NCI-H187 treated with DMSO at 0.1 percent for 48 hours (cell line): ENCODE measurements around the gene SLC12A6.

Experiments used
- DNase-seq: peaks from one replicate; lab custom pipeline; 2025; lab: John Stamatoyannopoulos, UW

SLC12A6 gene

DNA sequence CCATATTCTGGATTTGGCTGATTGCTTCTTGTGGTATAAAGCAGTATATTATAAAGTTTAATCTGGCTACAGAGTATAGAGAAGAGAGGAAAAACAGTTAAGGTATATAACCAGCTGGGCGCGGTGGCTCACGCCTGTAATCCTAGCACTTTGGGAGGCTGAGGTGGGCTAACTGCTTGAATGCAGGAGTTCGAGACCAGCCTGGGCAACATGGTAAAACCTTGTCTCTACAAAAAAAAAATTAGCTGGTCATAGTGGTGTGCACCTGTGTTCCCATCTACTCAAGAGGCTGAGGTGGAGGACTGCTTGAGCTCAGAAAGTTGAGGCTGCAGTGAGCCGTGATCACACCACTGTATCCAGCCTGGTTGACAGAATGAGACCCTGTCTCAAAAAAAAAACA lies 7.3 kb downstream of the SLC12A6 start:
- no peak for DNase-seq

DNA sequence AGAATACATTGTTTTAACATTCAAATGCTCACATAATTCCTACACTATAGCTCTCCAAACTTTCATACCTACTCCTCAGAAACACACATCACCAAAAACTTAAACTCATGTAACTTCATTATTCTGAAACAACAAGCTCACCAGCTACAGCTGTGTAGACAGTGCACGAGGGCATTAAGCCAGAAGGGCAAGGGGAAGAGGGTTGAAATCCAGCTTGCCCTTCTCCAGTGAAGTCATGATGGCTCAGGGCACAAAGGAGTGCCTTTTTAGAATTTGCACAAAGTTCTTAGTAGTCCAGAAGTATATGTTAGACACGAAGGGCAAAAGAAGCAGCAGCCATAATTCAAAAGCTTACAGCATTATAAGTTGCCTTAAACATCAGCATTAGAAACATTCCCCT lies 8.6 kb downstream of the SLC12A6 start:
- no peak for DNase-seq

DNA sequence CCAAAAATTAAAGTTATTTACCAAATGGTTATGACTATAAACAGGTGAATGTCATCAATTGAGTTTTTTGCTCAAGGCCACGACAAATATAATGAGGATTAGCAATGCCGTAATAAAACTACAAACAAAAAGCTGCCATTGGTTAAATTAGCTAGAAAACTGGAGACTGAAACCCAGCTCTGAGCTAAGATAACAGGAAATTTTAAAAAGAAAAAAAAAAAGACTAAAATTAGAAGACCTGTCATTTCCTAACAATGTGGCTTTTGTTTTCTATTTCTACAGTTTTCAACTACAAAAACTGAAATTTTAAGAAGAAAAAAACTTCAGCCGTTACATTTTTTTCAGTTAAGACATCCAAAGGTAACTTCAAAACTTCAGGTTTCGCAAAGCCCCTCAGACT lies 9.7 kb downstream of the SLC12A6 start:
- no peak for DNase-seq

DNA sequence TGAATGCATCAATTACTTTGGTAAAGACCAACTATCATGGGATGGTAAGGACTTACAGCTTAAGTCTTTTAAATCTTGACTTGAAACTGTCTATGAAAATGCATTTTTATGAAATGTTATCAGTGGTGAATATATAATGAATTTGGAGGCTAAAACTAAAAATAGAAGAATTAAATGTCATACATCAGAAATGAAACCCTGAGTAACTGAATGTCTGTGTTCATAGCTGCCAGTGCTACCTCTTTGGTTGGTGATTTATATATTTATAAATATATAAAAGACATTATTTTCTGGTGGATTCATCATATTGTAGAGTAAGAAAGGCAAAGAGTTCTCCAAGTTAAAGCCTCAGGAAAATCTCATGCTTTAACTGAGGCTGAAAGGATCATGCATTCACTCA lies 12.2 kb downstream of the SLC12A6 start:
- no peak for DNase-seq

DNA sequence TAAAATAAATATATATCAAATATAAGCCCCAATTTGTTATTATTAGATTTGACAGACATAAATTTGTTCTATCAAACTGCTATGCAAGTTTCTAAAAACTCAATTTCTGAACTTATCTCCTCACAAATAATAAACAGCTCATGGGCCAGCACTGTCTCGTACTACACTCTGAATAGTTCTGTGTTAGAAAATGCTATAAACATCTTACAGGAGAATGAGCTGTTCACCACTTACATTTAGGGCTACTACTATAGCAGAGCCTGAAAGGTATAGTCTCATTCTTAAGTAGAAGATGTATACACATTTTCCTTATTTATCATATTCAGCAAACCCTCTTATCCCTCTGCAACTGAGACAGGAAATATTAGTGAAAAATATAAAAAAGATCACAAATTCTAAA lies 12.6 kb downstream of the SLC12A6 start:
- no peak for DNase-seq

DNA sequence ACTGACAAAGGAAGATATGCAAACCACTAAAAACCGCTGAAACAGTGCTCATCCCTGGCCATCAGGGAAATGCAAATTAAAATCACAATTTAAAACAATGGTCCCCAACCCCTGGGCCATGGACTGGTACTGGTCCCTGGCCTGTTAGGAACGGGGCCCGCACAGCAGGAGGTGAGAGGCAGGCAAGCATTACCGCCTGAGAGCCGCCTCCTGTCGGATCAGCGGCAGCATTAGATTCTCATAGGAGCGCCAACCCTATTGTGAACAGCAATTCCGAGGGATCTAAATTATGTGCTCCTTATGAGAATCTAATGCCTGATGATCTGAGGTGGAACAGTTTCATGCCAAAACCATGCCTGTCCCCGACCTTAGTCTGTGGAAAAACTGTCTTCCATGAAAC lies 14.4 kb downstream of the SLC12A6 start:
- no peak for DNase-seq

DNA sequence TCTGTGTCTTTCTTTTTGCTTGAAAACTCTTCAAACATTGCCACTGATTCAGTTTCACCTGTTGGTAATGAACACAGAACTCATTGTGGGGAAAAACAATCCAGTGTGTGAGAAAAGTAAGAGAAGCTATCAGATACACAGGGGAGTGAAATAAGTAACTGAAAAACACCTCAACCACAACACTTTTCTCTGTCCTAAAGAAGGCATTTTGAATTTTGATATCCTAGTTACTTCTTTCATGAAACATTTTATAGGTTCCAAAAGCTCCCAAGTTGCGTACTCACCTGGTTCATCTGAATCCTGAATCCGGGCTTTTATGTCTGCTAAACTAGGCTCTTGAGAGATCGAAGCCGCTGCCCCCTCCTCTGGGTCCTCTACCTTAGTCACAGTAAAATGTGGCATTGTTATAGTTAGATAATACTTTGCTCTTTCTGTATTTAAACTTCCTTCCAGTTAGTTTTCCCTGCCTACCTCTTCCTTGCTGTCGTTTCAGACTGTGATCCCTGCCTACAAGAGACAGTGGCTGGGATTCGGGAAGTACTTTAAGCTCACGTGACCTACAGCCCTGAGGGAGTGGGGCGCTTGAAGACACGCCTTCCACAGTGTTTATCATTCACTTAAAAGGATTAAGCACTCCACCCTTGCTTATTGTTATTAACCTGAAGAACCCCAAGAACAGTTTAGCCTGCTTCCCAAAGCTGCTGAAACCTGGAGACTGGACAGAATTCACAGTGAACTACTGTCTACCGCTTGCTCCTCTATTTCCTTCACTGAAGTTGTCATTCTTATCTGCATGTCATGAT lies 19.1 kb downstream of the SLC12A6 start:
- DNase-seq, result peak; percentile 28

DNA sequence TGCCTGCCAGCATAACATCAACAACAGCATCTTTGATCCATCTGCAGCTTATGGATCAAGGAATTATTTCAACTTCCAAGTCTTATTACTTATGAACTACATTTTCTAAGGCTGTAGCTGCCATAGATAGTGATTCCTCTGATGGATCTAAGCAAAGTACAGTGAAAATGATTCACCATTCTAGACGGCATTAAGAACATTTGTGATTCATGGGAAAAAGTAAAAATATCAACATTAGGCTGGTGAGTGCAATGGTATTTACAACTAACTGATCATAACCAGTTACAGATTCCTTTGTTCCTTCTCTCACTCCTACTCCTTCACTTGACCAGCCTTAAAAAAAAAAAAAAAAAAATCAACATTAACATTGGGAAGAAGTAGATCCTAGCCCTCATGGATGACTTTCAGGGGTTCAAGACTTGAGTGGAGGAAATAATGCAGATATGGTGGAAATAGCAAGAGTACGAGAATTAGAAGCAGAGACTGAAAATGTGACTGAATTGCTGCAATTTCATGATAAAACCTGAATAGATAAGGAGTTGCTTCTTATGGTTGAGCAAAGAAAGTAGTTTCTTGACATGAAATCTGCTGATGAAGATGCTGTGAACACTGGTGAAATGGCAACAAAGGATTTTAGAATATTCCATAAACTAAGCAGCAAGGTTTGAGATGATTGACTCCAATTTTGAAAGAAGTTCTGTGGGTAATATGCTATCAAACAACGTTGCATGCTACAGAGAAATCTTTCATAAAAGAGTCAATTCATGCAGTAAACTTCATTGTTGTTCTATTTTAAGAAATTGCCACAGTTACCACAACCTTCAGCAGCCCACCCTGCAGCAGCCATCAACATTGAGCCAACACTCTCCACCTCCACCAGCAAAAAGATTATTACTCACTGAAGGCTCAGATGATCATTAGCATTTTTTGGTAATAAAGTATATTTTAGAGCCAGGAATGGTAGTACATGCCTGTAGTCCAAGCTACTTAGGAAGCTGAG lies 22.8 kb downstream of the SLC12A6 start:
- DNase-seq, result no peak

DNA sequence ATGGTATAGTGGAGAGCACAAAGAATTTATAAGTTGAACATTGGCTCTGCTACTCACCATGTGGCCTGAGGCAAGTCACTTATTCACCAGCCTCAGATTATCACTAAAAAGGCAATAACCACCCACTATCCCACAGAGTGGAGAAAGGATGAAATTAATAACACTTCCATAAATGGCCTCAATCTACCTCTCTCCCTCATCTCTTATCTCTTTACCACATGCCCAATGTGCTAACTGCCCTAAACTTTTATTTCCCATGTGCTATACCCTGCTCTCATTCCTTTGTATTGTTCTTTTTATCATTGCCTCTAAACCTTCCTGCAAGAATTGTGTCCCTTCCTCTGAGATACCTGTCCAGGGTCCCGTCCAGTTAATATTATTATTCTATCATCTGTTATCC lies 26.0 kb downstream of the SLC12A6 start:
- no peak for DNase-seq

DNA sequence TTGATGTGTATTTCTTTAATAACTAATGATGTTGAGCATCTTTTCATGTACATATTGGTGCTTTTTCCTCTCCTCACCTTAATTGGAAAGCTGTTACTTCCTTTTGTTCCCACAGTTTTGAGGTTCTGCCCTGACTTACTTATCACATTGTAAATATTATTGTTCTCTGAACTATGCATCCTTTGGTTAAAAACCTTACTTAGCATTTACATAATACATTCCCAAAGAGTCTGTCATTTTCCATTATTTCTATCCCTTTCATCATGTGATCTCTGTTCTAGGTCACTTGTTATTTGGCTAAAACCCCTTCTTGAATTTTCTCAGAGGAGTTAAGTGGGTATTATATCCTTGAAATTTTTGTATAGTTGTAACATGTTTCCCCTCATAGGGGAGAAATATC lies 33.0 kb downstream of the SLC12A6 start:
- no peak for DNase-seq

DNA sequence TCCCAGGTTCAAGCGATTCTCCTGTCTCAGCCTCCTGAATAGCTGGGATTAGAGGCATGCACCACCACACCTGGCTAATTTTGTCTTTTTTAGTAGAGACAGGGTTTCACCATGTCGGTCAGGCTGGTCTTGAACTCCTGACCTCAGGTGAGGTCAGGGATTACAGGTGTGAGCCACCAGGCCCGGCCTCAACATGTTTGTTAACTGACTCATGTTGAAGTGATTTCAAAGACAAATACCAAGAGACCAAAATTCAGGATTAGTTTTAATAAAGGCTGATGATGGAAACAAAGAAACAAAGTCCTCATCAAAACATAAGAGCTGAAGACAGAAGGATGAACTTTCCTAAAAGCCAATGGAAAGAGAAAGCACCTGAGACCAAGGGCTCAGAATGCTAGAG lies 36.5 kb downstream of the SLC12A6 start:
- no peak for DNase-seq

DNA sequence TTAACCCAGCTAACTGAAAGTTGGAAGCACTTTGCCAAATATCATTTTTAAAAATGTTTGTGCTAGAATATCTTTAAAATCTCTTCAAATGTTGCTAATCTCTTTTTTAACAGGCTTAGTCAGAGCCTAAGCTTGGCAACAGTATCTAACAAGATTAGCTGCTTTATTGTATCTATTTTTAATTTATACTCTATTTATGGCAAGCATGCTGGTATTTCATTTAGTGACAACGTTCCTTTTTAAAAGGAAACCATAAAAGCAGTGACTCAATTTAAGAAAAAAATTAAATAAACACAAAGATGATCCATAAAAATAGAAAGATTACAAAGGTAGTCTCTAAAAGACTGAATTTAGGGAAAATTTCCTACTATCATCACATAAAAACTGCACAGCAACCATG lies 40.5 kb downstream of the SLC12A6 start:
- DNase-seq, result no peak

DNA sequence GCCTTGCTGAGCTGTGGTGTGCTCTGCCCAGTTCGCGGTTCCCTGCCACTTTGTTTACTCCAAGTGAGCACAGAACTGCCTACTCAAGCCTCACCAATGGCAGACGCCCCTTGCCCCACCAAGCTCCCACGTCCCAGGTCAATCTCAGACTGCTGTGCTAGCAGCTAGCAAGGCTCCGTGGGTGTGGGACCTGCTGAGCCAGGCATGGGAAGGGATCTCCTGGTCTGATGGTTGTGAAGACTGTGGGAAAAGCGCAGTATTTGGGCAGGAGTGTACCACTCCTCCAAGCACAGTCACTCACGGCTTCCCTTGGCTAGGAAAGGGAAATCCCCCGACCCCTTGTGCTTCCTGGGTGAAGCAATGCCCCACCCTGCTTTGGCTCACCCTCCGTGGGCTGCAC lies 45.0 kb downstream of the SLC12A6 start:
- DNase-seq, result no peak

DNA sequence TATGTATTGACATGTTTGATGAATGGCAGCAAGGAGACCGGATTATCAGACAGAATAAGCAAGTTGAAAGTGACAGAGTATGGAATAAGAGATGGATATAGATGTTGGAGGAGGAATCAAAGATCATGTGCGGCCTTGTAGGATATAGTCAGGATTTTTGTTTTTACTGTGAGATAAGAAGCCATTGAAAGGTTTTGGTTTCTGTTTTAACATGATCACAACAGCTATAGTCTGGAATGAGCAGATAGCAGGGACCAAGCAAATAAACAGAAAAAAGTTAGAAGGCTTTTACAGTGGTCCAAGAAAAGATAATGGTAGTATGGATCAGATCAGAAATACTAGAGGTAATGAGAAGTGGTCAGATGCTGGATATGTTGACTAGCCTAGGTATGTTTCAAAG lies 52.6 kb downstream of the SLC12A6 start:
- DNase-seq, result no peak

DNA sequence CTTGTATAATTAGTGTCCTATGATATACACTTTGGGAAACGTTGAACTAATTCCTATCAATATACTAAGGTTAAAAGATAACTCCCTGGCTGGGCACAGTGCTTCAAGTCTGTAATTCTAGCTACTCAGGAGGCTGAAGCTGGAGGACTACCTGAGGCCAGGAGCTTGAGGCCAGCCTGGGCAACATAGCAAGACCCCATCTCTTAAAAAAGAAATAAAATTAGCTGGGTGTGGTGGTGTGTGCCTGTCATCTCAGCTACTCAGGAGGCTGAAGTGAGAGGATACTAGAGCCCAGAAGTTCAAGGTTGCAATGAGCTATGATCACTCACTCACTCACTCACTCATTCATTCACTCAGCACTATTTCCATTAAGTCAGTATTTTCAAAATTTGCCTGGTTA lies 55.2 kb downstream of the SLC12A6 start:
- no peak for DNase-seq

DNA sequence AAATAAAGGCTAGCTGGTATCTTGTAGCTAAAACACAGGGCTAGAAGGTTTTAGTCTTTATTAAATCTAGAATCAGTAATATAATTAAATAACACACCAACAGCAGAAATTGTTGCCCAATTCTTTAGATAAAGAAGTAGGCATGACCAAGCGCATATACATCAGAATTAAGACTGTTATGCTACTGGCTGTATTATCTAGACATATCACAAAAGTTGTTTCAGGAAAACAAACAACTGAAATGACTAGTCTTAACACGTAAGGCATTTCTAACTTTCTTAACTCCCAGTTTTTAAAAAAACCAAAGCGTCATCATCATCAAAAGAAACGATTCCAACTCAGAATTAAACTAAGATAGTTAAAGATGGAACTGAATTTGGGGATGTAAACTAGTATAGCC lies 57.4 kb downstream of the SLC12A6 start:
- DNase-seq, result no peak

DNA sequence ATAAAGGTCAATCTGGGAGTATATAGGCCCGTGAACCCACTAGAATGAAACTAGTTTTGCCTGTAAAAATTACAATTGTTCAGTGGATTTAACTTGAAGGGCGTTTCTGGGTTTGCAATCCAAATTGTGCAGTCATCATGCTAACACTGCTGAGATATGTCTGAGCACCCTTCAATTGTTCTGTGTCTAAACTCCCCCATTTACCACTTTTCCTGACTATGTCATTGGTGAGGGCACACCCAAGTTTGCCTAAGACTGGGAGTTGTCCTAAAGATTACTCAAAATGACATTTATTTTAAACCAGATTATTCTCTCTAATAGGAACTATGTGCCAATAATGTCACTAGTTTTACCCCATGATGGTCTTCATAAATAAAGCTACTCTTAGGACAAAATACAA lies 58.2 kb downstream of the SLC12A6 start:
- DNase-seq, result no peak

DNA sequence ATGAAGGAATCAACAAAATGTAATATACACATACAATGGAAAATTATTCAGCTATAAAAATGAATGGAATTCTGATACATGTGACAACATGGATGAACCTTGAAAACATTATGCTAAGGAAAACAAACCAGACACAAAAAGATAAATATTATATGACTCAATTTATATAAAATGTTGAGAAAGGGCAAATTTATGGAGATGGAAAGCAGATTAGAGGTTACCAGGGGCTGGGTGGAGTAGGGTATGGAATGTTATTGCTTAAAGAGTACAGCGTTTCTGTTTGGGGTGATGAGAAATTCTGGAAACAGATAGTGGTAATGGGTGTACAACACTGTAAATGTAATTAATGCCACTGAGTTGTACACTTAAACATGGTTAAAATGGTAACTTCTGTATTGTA lies 61.9 kb downstream of the SLC12A6 start:
- no peak for DNase-seq

DNA sequence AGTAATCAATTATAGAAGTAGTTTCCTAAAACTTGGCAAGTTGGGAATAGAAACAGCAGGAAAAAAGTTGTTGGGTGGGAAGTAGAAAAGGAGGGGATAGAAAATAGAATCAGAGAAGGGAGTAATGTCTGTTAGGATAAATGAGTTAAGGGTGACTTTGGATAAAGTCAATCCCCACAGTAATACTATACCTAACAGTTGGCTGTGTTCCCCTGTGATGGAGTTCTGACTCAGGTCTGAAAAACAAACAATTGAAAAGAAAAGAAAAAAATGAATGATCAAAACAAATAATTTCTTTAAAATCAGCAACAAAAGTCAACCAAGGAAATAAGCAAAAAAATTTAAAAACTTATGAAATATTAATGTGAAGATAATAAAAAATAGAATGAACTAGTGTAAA lies 62.4 kb downstream of the SLC12A6 start:
- DNase-seq, result no peak

DNA sequence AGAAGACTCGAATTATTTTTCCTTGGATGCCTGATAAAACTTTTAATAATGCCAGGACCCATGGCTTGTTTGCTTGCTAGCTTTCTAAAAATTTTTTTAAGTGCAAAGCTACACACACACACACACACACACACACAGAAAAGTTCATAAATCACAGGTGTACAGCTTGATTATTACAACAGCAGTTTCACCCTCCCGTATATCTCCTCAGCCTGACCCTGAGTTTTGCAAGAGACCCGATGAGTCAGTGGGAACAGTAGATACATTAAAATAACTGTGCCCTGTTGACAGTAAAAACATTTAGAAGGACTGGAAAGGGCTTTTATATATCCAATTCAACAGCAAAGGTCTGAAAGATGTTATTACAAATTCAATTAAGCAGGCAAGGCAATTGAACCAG lies 66.1 kb downstream of the SLC12A6 start:
- DNase-seq, result no peak

DNA sequence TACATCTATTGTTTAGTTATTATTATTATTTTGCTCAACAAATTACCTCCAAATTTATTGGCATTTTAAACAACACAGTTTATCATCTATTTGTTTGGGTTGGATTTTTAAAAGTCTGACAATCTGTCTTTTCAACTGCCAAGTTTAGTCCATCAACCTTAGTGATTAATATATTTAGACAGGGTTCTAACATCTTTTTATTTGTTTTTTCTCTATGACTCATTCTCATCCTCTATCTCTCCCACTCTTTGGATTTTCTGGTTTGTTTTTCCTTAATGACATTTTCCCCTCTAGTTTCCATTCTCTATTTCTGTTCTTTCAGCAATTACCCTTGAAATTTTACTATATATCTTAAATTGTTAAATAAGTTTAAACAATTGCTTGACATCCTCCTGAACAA lies 70.8 kb downstream of the SLC12A6 start:
- no peak for DNase-seq

DNA sequence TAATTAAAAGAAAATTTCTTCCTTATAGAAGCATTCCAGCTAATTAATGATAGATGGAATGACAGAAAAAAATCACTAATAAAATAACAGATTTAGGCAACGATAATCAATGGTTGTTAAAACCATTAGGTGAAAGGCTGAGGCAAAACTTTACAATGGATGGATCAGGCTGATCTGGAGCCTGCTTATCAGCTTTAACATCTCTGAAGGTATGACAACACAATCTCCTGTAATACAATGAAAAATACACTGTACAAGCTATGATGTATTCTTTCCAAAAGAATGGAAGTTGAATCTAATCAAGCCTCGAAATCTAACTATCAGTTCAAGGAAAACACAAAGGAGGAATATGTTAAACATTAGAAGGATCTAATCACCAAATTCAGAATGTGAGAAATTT lies 73.5 kb downstream of the SLC12A6 start:
- DNase-seq, result no peak

DNA sequence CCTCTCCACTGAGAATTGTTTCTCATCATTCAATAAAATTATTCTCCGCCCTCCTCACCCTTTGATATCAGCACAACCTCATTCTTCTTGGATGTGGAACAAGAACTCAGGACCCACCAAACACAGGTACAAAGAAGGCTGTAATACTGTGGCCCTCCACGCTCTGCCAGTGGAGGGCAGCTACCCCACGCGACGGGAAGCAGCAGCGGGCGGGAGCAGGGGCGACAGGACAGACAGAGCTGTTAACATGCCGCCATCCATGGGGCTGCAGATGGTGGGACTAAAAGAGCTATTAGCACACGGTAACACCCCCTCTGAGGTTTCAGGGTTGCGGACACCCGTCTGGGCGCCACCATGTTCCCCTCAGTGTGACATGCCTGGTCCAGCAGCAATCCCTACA lies 75.2 kb downstream of the SLC12A6 start:
- no peak for DNase-seq
